Tibial nerve (tissue), 4 donors: Measurements from ENCODE around the gene TAF9.

Source experiments
- CTCF ChIP-seq, 5 experiments: fragments of 200-600 bp in 3 of 5; fragments of 450-650 bp in 2 of 5; sonication (generic) in 3 of 5; IDR thresholded peaks; one replicate each; pipeline ENCODE4 v1.5.1; 2016 to 2019; ENCODE audit warnings: antibody characterized with exemption in 5 of 5, mild to moderate bottlenecking in 3 of 5, moderate library complexity in 2 of 5
- EP300 ChIP-seq, 2 donors: sonication (generic); formaldehyde crosslinking; IDR thresholded peaks; one replicate each; pipeline ENCODE4 v1.6.1; 2017; ENCODE audit warnings: antibody characterized with exemption in 2 of 2, mild to moderate bottlenecking in 1 of 2
- POLR2A ChIP-seq, 2 donors: fragments of 450-650 bp; IDR thresholded peaks; one replicate each; pipeline ENCODE4 v1.6.1; 2017; ENCODE audit warnings: antibody characterized with exemption in 2 of 2, mild to moderate bottlenecking in 2 of 2, moderate library complexity in 2 of 2

GRCh38 chr5:69368458-69369339, 621 bp downstream of the TAF9 start:
- TF ChIP-seq EP300 (IDR thresholded peaks at IDR 0.05) (no peak), POLR2A (IDR thresholded peaks at IDR 0.05) (no peak), CTCF (IDR thresholded peaks at IDR 0.05) (no peak)
